Loucy (cell line): ENCODE measurements around the gene APC2.

Experiments
- H2AFZ ChIP-seq: fragments of 200-600 bp; sonication (generic); 2 replicates; pipeline ENCODE4 v1.6.0; 2016; ENCODE audit warnings: antibody characterized with exemption, mild to moderate bottlenecking, low read length, moderate library complexity
- H3F3A ChIP-seq: fragments of 200-600 bp; 2 replicates; pipeline ENCODE4 v1.6.0; 2016; ENCODE audit warnings: antibody characterized with exemption, low read depth, mild to moderate bottlenecking
- H3K27me3 ChIP-seq: fragments of 200-600 bp; sonication (generic); 2 replicates; pipeline ENCODE4 v1.6.1; 2014; ENCODE audit warnings: low read length, mild to moderate bottlenecking; ENCODE audit not compliant: insufficient read depth, poor library complexity, severe bottlenecking
- H3K36me3 ChIP-seq: fragments of 200-600 bp; sonication (generic); 2 replicates; pipeline ENCODE4 v1.6.1; 2016; ENCODE audit warnings: low read length; ENCODE audit not compliant: insufficient read depth
- H3K4me1 ChIP-seq: fragments of 200-600 bp; sonication (generic); 2 replicates; pipeline ENCODE4 v1.5.1; 2014; ENCODE audit warnings: low read length, mild to moderate bottlenecking; ENCODE audit not compliant: insufficient read depth, poor library complexity, severe bottlenecking
- H3K4me2 ChIP-seq: fragments of 200-600 bp; sonication (generic); 2 replicates; pipeline ENCODE4 v1.6.0; 2014; ENCODE audit warnings: antibody characterized with exemption, low read length, low read depth, mild to moderate bottlenecking; ENCODE audit not compliant: poor library complexity, severe bottlenecking
- H3K4me3 ChIP-seq: fragments of 200-600 bp; sonication (generic); 2 replicates; pipeline ENCODE4 v1.5.1; 2014; ENCODE audit warnings: low read length, mild to moderate bottlenecking, mixed read lengths; ENCODE audit not compliant: poor library complexity, severe bottlenecking
- H3K79me2 ChIP-seq: fragments of 200-600 bp; sonication (generic); 2 replicates; pipeline ENCODE4 v1.6.1; 2014; ENCODE audit warnings: low read length; ENCODE audit not compliant: insufficient read depth
- H3K9ac ChIP-seq: fragments of 200-600 bp; sonication (generic); 2 replicates; pipeline ENCODE4 v1.6.0; 2014; ENCODE audit warnings: mild to moderate bottlenecking, low read depth, low read length, moderate library complexity; ENCODE audit not compliant: poor library complexity, severe bottlenecking
- H3K9me2 ChIP-seq: fragments of 200-600 bp; sonication (generic); replicated peaks from 2 replicates; pipeline ENCODE4 v1.6.1; 2016; ENCODE audit warnings: low read depth, low read length, mixed read lengths
- H3K9me3 ChIP-seq: fragments of 200-600 bp; sonication (generic); 2 replicates; pipeline ENCODE4 v1.6.1; 2014; ENCODE audit warnings: mild to moderate bottlenecking, antibody characterized with exemption, low read length, low read depth; ENCODE audit not compliant: insufficient read depth
- H4K20me1 ChIP-seq: fragments of 200-600 bp; sonication (generic); 2 replicates; pipeline ENCODE4 v1.6.0; 2014; ENCODE audit warnings: antibody characterized with exemption, low read length, mild to moderate bottlenecking; ENCODE audit not compliant: insufficient read depth, poor library complexity, severe bottlenecking
- CTCF ChIP-seq: fragments of 200-600 bp; sonication (generic); conservative IDR thresholded peaks from 2 replicates; pipeline ENCODE4 v1.5.1; 2014; ENCODE audit warnings: mild to moderate bottlenecking, antibody characterized with exemption, low read length
- EZH2phosphoT487 ChIP-seq: fragments of 200-600 bp; IDR thresholded peaks from 2 replicates; pipeline ENCODE4 v1.6.1; 2018; ENCODE audit warnings: antibody characterized with exemption, mild to moderate bottlenecking, moderate library complexity, borderline replicate concordance

APC2 gene

GRCh38 chr19:1409204-1410005, 40.5 kb upstream of the APC2 start:
- H3K4me2 ChIP-seq: peak overlapping the region; percentile 95
- H3K36me3 ChIP-seq: peaks cover 19% of the 10 kb centered on the region; the same call in 1 of the 2 replicates
- H3K9me3 ChIP-seq: no peaks in the 10 kb centered on the region
- peaks cover 6% of the 10 kb centered on the region for H3K27me3 ChIP-seq
- peak overlapping the region; percentile 99 for H3K9ac ChIP-seq
- peaks cover 69% of the 10 kb centered on the region for H3K79me2 ChIP-seq
- no peaks in the 10 kb centered on the region for H3K9me2 ChIP-seq
- no peak overlapping the region for H2AFZ ChIP-seq
- no peaks in the 10 kb centered on the region for H3F3A ChIP-seq
- peak overlapping the region; percentile 97 for H3K4me3 ChIP-seq
- H4K20me1 ChIP-seq: peaks cover 62% of the 10 kb centered on the region
- TF ChIP-seq CTCF (no peak), EZH2phosphoT487 (no peak)
- peaks cover 37% of the 10 kb centered on the region for H3K4me1 ChIP-seq

GRCh38 chr19:1410136-1410786, 39.7 kb upstream of the APC2 start:
- peaks cover 77% of the 10 kb centered on the region for H3K79me2 ChIP-seq
- no peaks in the 10 kb centered on the region for H3K9me2 ChIP-seq
- peaks cover 19% of the 10 kb centered on the region; the same call in 1 of the 2 replicates for H3K36me3 ChIP-seq
- H3K4me2 ChIP-seq: peak overlapping the region; percentile 95
- TF ChIP-seq EZH2phosphoT487 (no peak), CTCF (no peak)
- H3K4me3 ChIP-seq: peak overlapping the region; percentile 97
- H2AFZ ChIP-seq: no peak overlapping the region
- H3K27me3 ChIP-seq: peaks cover 6% of the 10 kb centered on the region
- H3K9ac ChIP-seq: peak overlapping the region; percentile 99
- peaks cover 68% of the 10 kb centered on the region for H4K20me1 ChIP-seq
- H3K4me1 ChIP-seq: peaks cover 37% of the 10 kb centered on the region
- H3K9me3 ChIP-seq: no peaks in the 10 kb centered on the region
- H3F3A ChIP-seq: no peaks in the 10 kb centered on the region

GRCh38 chr19:1410789-1411188, 39.1 kb upstream of the APC2 start:
- peaks cover 6% of the 10 kb centered on the region for H3K27me3 ChIP-seq
- peaks cover 73% of the 10 kb centered on the region for H4K20me1 ChIP-seq
- no peaks in the 10 kb centered on the region for H3K9me3 ChIP-seq
- peak overlapping the region; percentile 99 for H3K9ac ChIP-seq
- H3F3A ChIP-seq: no peaks in the 10 kb centered on the region
- H3K4me3 ChIP-seq: peak overlapping the region; percentile 97
- H3K4me1 ChIP-seq: peaks cover 37% of the 10 kb centered on the region
- TF ChIP-seq EZH2phosphoT487: no peak
- H3K79me2 ChIP-seq: peaks cover 82% of the 10 kb centered on the region
- peaks cover 19% of the 10 kb centered on the region; the same call in 1 of the 2 replicates for H3K36me3 ChIP-seq
- H2AFZ ChIP-seq: no peak overlapping the region
- no peaks in the 10 kb centered on the region for H3K9me2 ChIP-seq
- peak overlapping the region; percentile 95 for H3K4me2 ChIP-seq
